ENCODE measurements around the gene AUNIP.

The AUNIP gene

GRCh38 chr1:25794325-25794724 lies 64.9 kb downstream of the AUNIP start:
- Histone ChIP-seq H3K4me2 (peak overlapping the region in 7 of 11 experiments; percentile 6 to 63 (median 39); a peak in 10 of 22 replicates), H3K4me3 (no peak overlapping the region), H3K4me1 (peaks cover under 1 to 49% (median 30%) of the 10 kb centered on the region in 10 experiments; a peak in 17 of 20 replicates), H4K20me1 (no peaks in the 10 kb centered on the region), H3K36me3 (no peaks in the 10 kb centered on the region), H3K27ac (no peak overlapping the region), H3K27me3 (no peaks in the 10 kb centered on the region), H3K9ac (no peak overlapping the region), H3K9me3 (replicated peaks in 1 of 11) (no peaks in the 10 kb centered on the region)
- no peak for TF ChIP-seq Cebpa-rat (IDR thresholded peaks at IDR 0.05)

GRCh38 chr1:25793585-25794170 lies 65.6 kb downstream of the AUNIP start:
- H3K36me3 ChIP-seq, result no peaks in the 10 kb centered on the region
- no peak for TF ChIP-seq Cebpa-rat (IDR thresholded peaks at IDR 0.05)
- no peaks in the 10 kb centered on the region for H3K27me3 ChIP-seq

GRCh38 chr1:25792115-25792514 lies 67.1 kb downstream of the AUNIP start:
- no peaks in the 10 kb centered on the region for H3K9me3 ChIP-seq (replicated peaks in 1 of 11)
- H4K20me1 ChIP-seq, result peaks cover 0 to 5% (median 0%) of the 10 kb centered on the region in 11 experiments; a peak in 1 of 22 replicates
- no peak overlapping the region for H3K4me2 ChIP-seq
- no peaks in the 10 kb centered on the region for H3K27me3 ChIP-seq
- no peak overlapping the region for H3K4me3 ChIP-seq
- no peak for TF ChIP-seq Cebpa-rat (IDR thresholded peaks at IDR 0.05)
- peaks cover 8 to 42% (median 27%) of the 10 kb centered on the region in 10 experiments for H3K4me1 ChIP-seq
- no peak overlapping the region for H3K27ac ChIP-seq
- no peak overlapping the region for H3K9ac ChIP-seq
- no peaks in the 10 kb centered on the region for H3K36me3 ChIP-seq

More at GRCh38 chr1:25793585-25794170, 65.6 kb downstream of the AUNIP start:
- no peak overlapping the region for H3K4me3 ChIP-seq
- peaks cover 0 to 42% (median 25%) of the 10 kb centered on the region in 10 experiments; a peak in 16 of 20 replicates for H3K4me1 ChIP-seq
- H3K9ac ChIP-seq, result no peak overlapping the region
- no peaks in the 10 kb centered on the region for H4K20me1 ChIP-seq
- no peak overlapping the region for H3K27ac ChIP-seq
- H3K4me2 ChIP-seq, result peak overlapping the region in 6 of 11 experiments; percentile 6 to 63 (median 40); a peak in 9 of 22 replicates
- H3K9me3 ChIP-seq (replicated peaks in 1 of 11), result no peaks in the 10 kb centered on the region

- Histone ChIP-seq H3K9me3 (replicated peaks in 1 of 11) (no peaks in the 10 kb centered on the region), H3K27me3 (no peaks in the 10 kb centered on the region), H3K4me2 (no peak overlapping the region), H3K27ac (no peak overlapping the region), H3K4me1 (peaks cover 15 to 41% (median 26%) of the 10 kb centered on the region in 10 experiments), H4K20me1 (peaks cover 0 to 8% (median 0%) of the 10 kb centered on the region in 11 experiments; a peak in 1 of 22 replicates), H3K36me3 (no peaks in the 10 kb centered on the region), H3K9ac (no peak overlapping the region), H3K4me3 (no peak overlapping the region)
- no peak for TF ChIP-seq Cebpa-rat (IDR thresholded peaks at IDR 0.05)
These were observed 68.8 kb downstream of the AUNIP start for GRCh38 chr1:25790472-25790871.

GRCh38 chr1:25787760-25788166 lies 71.5 kb downstream of the AUNIP start:
- no peak overlapping the region for H3K27ac ChIP-seq
- H3K9ac ChIP-seq, result no peak overlapping the region; a peak in 1 of 22 replicates
- peaks cover 18 to 24% (median 20%) of the 10 kb centered on the region in 10 experiments for H3K4me1 ChIP-seq
- TF ChIP-seq Cebpa-rat (IDR thresholded peaks at IDR 0.05), result no peak
- H3K36me3 ChIP-seq, result no peaks in the 10 kb centered on the region
- no peak overlapping the region for H3K4me3 ChIP-seq
- no peaks in the 10 kb centered on the region for H3K9me3 ChIP-seq (replicated peaks in 1 of 11)
- H3K27me3 ChIP-seq, result no peaks in the 10 kb centered on the region
- peak overlapping the region; percentile 4 to 81 (median 60); a peak in 20 of 22 replicates for H3K4me2 ChIP-seq
- H4K20me1 ChIP-seq, result peaks cover 0 to 8% (median 0%) of the 10 kb centered on the region in 11 experiments; a peak in 1 of 22 replicates

- TF ChIP-seq Cebpa-rat (IDR thresholded peaks at IDR 0.05), result no peak
- no peak overlapping the region; a peak in 1 of 22 replicates for H3K9ac ChIP-seq
These were observed 72.1 kb downstream of the AUNIP start for GRCh38 chr1:25786887-25787759.

GRCh38 chr1:25785333-25786067 lies 73.8 kb downstream of the AUNIP start:
- H4K20me1 ChIP-seq, result peaks cover 0 to 8% (median 0%) of the 10 kb centered on the region in 11 experiments; a peak in 1 of 22 replicates
- no peaks in the 10 kb centered on the region for H3K36me3 ChIP-seq
- no peak overlapping the region for H3K9ac ChIP-seq
- no peaks in the 10 kb centered on the region for H3K9me3 ChIP-seq (replicated peaks in 1 of 11)
- H3K27me3 ChIP-seq, result no peaks in the 10 kb centered on the region
- peaks cover 18 to 24% (median 20%) of the 10 kb centered on the region in 10 experiments for H3K4me1 ChIP-seq
- H3K4me2 ChIP-seq, result peak overlapping the region in 2 of 11 experiments; percentile 41 to 46; a peak in 3 of 22 replicates
- no peak overlapping the region for H3K4me3 ChIP-seq
- H3K27ac ChIP-seq, result no peak overlapping the region
- TF ChIP-seq Cebpa-rat (IDR thresholded peaks at IDR 0.05), result no peak

More at GRCh38 chr1:25786887-25787759, 72.1 kb downstream of the AUNIP start:
- H3K4me3 ChIP-seq, result no peak overlapping the region
- H3K9me3 ChIP-seq (replicated peaks in 1 of 11), result no peaks in the 10 kb centered on the region
- no peaks in the 10 kb centered on the region for H3K36me3 ChIP-seq
- H3K27me3 ChIP-seq, result no peaks in the 10 kb centered on the region
- peak overlapping the region; percentile 4 to 81 (median 60); a peak in 21 of 22 replicates for H3K4me2 ChIP-seq
- peaks cover 18 to 24% (median 20%) of the 10 kb centered on the region in 10 experiments for H3K4me1 ChIP-seq
- no peak overlapping the region for H3K27ac ChIP-seq
- H4K20me1 ChIP-seq, result peaks cover 0 to 8% (median 0%) of the 10 kb centered on the region in 11 experiments; a peak in 1 of 22 replicates

GRCh38 chr1:25784575-25785051 lies 74.6 kb downstream of the AUNIP start:
- Histone ChIP-seq H3K27me3 (no peaks in the 10 kb centered on the region), H3K4me3 (no peak overlapping the region), H3K9ac (no peak overlapping the region), H3K36me3 (no peaks in the 10 kb centered on the region), H3K9me3 (replicated peaks in 1 of 11) (no peaks in the 10 kb centered on the region), H3K27ac (no peak overlapping the region), H4K20me1 (peaks cover 0 to 8% (median 0%) of the 10 kb centered on the region in 11 experiments; a peak in 1 of 22 replicates), H3K4me1 (peaks cover 18 to 24% (median 20%) of the 10 kb centered on the region in 10 experiments), H3K4me2 (no peak overlapping the region)
- no peak for TF ChIP-seq Cebpa-rat (IDR thresholded peaks at IDR 0.05)

Data from BLaER1 treated with 17β-estradiol and CSF1 and Interleukin-3, amounts not matched to agents 10 nM and 100 nM (cell line).